Fibroblast of lung (primary cell): ENCODE results near the gene CEP290. TPM values are rescaled to one million over a fixed set of nuclear protein-coding genes. Genes with fewer than 3 reads are reported as not detected.

Experiments used
- DNase-seq, 2 donors: peaks; one replicate each; pipeline versions ENCODE4 v3.0.0 to v3.0.0-alpha.2; 2010; ENCODE audit warnings: low read depth in 2 of 2
- H2AFZ ChIP-seq: 2 replicates; pipeline ENCODE4 v1.5.1; 2012; ENCODE audit warnings: low read length, control low read depth, inconsistent platforms
- H3K27ac ChIP-seq: 2 replicates; pipeline ENCODE4 v1.5.1; 2011; ENCODE audit warnings: low read length, control low read depth; ENCODE audit not compliant: insufficient read depth
- H3K27me3 ChIP-seq: 2 replicates; pipeline ENCODE4 v1.5.1; 2011; ENCODE audit warnings: mild to moderate bottlenecking, low read length; ENCODE audit not compliant: control insufficient read depth, insufficient read depth
- H3K36me3 ChIP-seq: 2 replicates; pipeline ENCODE4 v1.5.1; 2011; ENCODE audit warnings: low read length; ENCODE audit not compliant: control insufficient read depth, insufficient read depth
- H3K4me1 ChIP-seq: 2 replicates; pipeline ENCODE4 v1.5.1; 2011; ENCODE audit warnings: low read length; ENCODE audit not compliant: control insufficient read depth, insufficient read depth; ENCODE audit errors: extremely low read depth
- H3K4me2 ChIP-seq: 2 replicates; pipeline ENCODE4 v1.5.1; 2011; ENCODE audit warnings: low read length, control low read depth; ENCODE audit not compliant: insufficient read depth; ENCODE audit errors: extremely low read depth
- H3K4me3 ChIP-seq, 4 experiments: fragments of 200-600 bp in 1 of 4; sonication (generic) in 1 of 4; replicated peaks in 1 of 4; 2 replicates each; pipeline ENCODE4 v1.5.1; 2011 to 2016; ENCODE audit warnings: low read length in 4 of 4, low read depth in 3 of 4, mild to moderate bottlenecking in 3 of 4, control low read depth in 2 of 4, inconsistent platforms in 1 of 4, mixed read lengths in 1 of 4; ENCODE audit not compliant: insufficient read depth in 1 of 4; ENCODE audit errors: control extremely low read depth in 1 of 4
- H3K79me2 ChIP-seq: 2 replicates; pipeline ENCODE4 v1.5.1; 2012; ENCODE audit warnings: mild to moderate bottlenecking, low read length, inconsistent platforms; ENCODE audit not compliant: control insufficient read depth, insufficient read depth
- H3K9ac ChIP-seq: 2 replicates; pipeline ENCODE4 v1.5.1; 2011; ENCODE audit warnings: mild to moderate bottlenecking, low read length, control low read depth; ENCODE audit not compliant: insufficient read depth
- H3K9me3 ChIP-seq: 2 replicates; pipeline ENCODE4 v1.5.1; 2012; ENCODE audit warnings: low read depth, low read length; ENCODE audit not compliant: control insufficient read depth, insufficient read depth
- H4K20me1 ChIP-seq: 2 replicates; pipeline ENCODE4 v1.5.1; 2011; ENCODE audit warnings: low read length; ENCODE audit not compliant: control insufficient read depth, insufficient read depth; ENCODE audit errors: extremely low read depth
- EZH2 ChIP-seq: IDR thresholded peaks from 2 replicates; pipeline ENCODE4 v1.5.1; 2012; ENCODE audit warnings: low read length, control low read depth, mild to moderate bottlenecking; ENCODE audit errors: missing control alignments
- polyA plus RNA-seq, 2 donors: library from polyadenylated mRNA; depleted of rRNA in 1 of 2; stranded (reverse) in 1 of 2; unstranded in 1 of 2; fragments of >200 nt; gene quantifications; 2 replicates each; pipeline ENCODE4 v1.2.1, GENCODE V29; 2011 to 2012; ENCODE audit warnings: missing spikeins in 1 of 2
- total RNA-seq: library from RNA; depleted of rRNA; stranded (reverse); fragments of >200 nt; gene quantifications from 2 replicates; pipeline ENCODE4 v1.2.1, GENCODE V29; 2014
- TF ChIP-seq, protein P1 (sequence below), 2 donors: IDR thresholded peaks in 1 of 2; conservative IDR thresholded peaks in 1 of 2; 1 replicate in 1 of 2; 2 replicates in 1 of 2; pipeline ENCODE4 v1.5.1; 2011 to 2012; ENCODE audit warnings: low read length in 2 of 2, control low read depth in 1 of 2, inconsistent platforms in 1 of 2, low read depth in 1 of 2, mild to moderate bottlenecking in 1 of 2

Gene CEP290
- total and polyA plus RNA-seq, 2 donors (not counting 1 experiment from before 2014, with no cell fraction given), result 8.0 to 12.6 TPM

DNA sequence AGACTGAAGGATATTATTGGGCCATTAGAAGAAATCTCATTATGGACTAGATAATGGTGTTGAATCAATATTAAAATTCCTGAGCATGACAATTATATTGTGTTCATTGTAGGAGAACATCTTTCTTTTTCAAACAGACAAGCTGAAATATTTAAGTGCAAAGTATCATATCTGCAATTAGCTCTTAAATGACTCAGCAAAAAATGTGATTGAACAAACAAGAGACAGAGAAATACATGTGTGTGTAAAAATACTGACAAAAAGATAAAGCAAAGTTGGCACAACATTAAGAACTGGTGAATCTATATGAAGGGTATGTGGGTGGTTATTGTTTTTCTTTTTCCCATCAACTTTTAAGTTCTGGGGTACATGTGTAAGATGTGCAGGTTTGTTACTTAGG, 9.5 kb downstream of the CEP290 start:
- H3K36me3 ChIP-seq, result no peaks in the 10 kb centered on the region
- H3K4me1 ChIP-seq, result no peaks in the 10 kb centered on the region
- DNase-seq, result no peak
- TF ChIP-seq, protein P1, sequence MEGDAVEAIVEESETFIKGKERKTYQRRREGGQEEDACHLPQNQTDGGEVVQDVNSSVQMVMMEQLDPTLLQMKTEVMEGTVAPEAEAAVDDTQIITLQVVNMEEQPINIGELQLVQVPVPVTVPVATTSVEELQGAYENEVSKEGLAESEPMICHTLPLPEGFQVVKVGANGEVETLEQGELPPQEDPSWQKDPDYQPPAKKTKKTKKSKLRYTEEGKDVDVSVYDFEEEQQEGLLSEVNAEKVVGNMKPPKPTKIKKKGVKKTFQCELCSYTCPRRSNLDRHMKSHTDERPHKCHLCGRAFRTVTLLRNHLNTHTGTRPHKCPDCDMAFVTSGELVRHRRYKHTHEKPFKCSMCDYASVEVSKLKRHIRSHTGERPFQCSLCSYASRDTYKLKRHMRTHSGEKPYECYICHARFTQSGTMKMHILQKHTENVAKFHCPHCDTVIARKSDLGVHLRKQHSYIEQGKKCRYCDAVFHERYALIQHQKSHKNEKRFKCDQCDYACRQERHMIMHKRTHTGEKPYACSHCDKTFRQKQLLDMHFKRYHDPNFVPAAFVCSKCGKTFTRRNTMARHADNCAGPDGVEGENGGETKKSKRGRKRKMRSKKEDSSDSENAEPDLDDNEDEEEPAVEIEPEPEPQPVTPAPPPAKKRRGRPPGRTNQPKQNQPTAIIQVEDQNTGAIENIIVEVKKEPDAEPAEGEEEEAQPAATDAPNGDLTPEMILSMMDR (conservative IDR thresholded peaks at IDR 0.05 in 1 of 2, IDR thresholded peaks at IDR 0.05 in 1 of 2; ENCODE audit: low read depth in 1 of 2, low read length in 2 of 2), result no peak
- TF ChIP-seq EZH2, result no peak
- no peak overlapping the region for H2AFZ ChIP-seq
- no peaks in the 10 kb centered on the region for H3K27me3 ChIP-seq
- no peaks in the 10 kb centered on the region for H3K9me3 ChIP-seq
- no peaks in the 10 kb centered on the region for H4K20me1 ChIP-seq
- no peaks in the 10 kb centered on the region for H3K79me2 ChIP-seq
- H3K9ac ChIP-seq, result no peak overlapping the region
- no peak overlapping the region for H3K4me2 ChIP-seq
- no peak overlapping the region for H3K4me3 ChIP-seq
- no peak overlapping the region for H3K27ac ChIP-seq

DNA sequence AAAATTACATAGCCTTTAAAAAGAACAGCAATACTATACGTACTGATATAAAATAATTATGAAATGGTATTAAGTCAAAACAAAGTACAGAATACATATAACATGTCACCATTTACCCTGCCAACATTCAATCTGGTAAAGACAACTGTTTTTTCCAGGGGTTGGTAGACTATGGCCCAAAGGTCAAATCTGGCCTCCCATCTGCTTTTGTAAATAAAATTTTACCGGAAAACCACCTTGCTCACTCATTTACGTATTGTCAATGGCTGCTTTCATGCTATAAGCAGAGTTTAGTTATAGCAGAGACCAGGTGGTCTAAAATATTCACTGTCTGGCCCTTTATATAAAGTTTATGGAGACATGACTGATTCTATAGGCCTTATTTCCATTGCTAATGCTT, 14.0 kb downstream of the CEP290 start:
- no peak for DNase-seq
- no peak for TF ChIP-seq EZH2
- TF ChIP-seq, protein P1 (conservative IDR thresholded peaks at IDR 0.05 in 1 of 2, IDR thresholded peaks at IDR 0.05 in 1 of 2; ENCODE audit: low read depth in 1 of 2, low read length in 2 of 2), result no peak
- H3K27ac ChIP-seq, result no peak overlapping the region
- H3K36me3 ChIP-seq, result peaks cover 3% of the 10 kb centered on the region
- H3K9me3 ChIP-seq, result no peaks in the 10 kb centered on the region
- no peaks in the 10 kb centered on the region for H3K27me3 ChIP-seq
- no peak overlapping the region for H3K9ac ChIP-seq
- no peaks in the 10 kb centered on the region for H3K79me2 ChIP-seq
- H3K4me2 ChIP-seq, result no peak overlapping the region
- no peak overlapping the region for H2AFZ ChIP-seq
- no peaks in the 10 kb centered on the region for H3K4me1 ChIP-seq
- H4K20me1 ChIP-seq, result no peaks in the 10 kb centered on the region
- H3K4me3 ChIP-seq, result no peak overlapping the region

- TF ChIP-seq EZH2, result no peak
- TF ChIP-seq, protein P1 (conservative IDR thresholded peaks at IDR 0.05 in 1 of 2, IDR thresholded peaks at IDR 0.05 in 1 of 2; ENCODE audit: low read depth in 1 of 2, low read length in 2 of 2), result no peak
- no peaks in the 10 kb centered on the region for H3K9me3 ChIP-seq
Measured at GRCh38 chr12:88127099-88127498, 14.8 kb downstream of the CEP290 start.

More at GRCh38 chr12:88127099-88127498, 14.8 kb downstream of the CEP290 start:
- Histone ChIP-seq H3K4me3 (no peak overlapping the region), H4K20me1 (no peaks in the 10 kb centered on the region), H3K27ac (no peak overlapping the region), H3K9ac (no peak overlapping the region), H3K4me2 (no peak overlapping the region), H3K4me1 (no peaks in the 10 kb centered on the region), H3K79me2 (no peaks in the 10 kb centered on the region), H2AFZ (no peak overlapping the region), H3K27me3 (no peaks in the 10 kb centered on the region), H3K36me3 (peaks cover 3% of the 10 kb centered on the region)
- no peak for DNase-seq
